HepG2 (cell line): Measurements from ENCODE around the gene KRTAP26-1. TPM values are rescaled to one million over a fixed set of nuclear protein-coding genes. Genes with fewer than 3 reads are reported as not detected.

Experiments
- ATAC-seq: fragments of 200-7000 bp; cut with Tn5 transposase; 3 replicates; pipeline ENCODE4 v1.9.1; 2020; ENCODE audit warnings: mild to moderate bottlenecking, moderate library complexity
- BruUV-seq: library from RNA; stranded (reverse); fragments of 400-500 nt; replicated peaks from 2 replicates; lab custom pipeline; 2021; lab: Mats Ljungman, UMichigan
- CTCF ChIA-PET: fragments of 300-600 bp; formaldehyde crosslinking; extraction: SDS; loops from one replicate; lab custom pipeline; 2021; ENCODE audit warnings: low total read pairs, inconsistent platforms, low intra/inter-chr PET ratio; lab: Yijun Ruan, JAX
- POLR2A ChIA-PET: fragments of 350-600 bp; sonication (Branson Sonifier 250); formaldehyde crosslinking; loops from one replicate; lab custom pipeline; 2020; ENCODE audit warnings: antibody characterized with exemption, inconsistent platforms; lab: Yijun Ruan, JAX
- DNase-seq: peaks from one replicate; pipeline ENCODE4 v3.0.0-alpha.2; 2015; ENCODE audit warnings: low spot score
- FAIRE-seq: peaks from 3 replicates; lab custom pipeline; 2011; peaks lifted over from hg19 to GRCh38; lab: Jason Lieb, UNC
- H2AFZ ChIP-seq: one replicate; pipeline ENCODE4 v1.6.1; 2011; ENCODE audit warnings: low read length, inconsistent platforms
- H3K27ac ChIP-seq: fragments of 300-600 bp; 3 replicates; pipeline ENCODE4 v1.8.0; 2011; ENCODE audit warnings: mixed run types, mild to moderate bottlenecking, mixed read lengths, low read length, inconsistent platforms; ENCODE audit not compliant: insufficient read depth; ENCODE audit errors: extremely low read length
- H3K27me3 ChIP-seq, 2 experiments: fragments of 200-600 bp in 1 of 2; 2 replicates in 1 of 2; 3 replicates in 1 of 2; pipeline versions ENCODE4 v1.6.0 to v1.8.0; 2011; ENCODE audit warnings: low read length in 2 of 2, mild to moderate bottlenecking in 2 of 2, moderate library complexity in 2 of 2, inconsistent platforms in 1 of 2; ENCODE audit not compliant: insufficient read depth in 2 of 2, control insufficient read depth in 1 of 2
- H3K36me3 ChIP-seq, 2 experiments: fragments of 200-600 bp in 1 of 2; replicated peaks in 1 of 2; 2 replicates in 1 of 2; 3 replicates in 1 of 2; pipeline versions ENCODE4 v1.5.1 to v1.8.0; 2011; ENCODE audit warnings: low read length in 2 of 2, inconsistent platforms in 1 of 2; ENCODE audit not compliant: insufficient read depth in 2 of 2, control insufficient read depth in 1 of 2
- H3K4me1 ChIP-seq: 2 replicates; pipeline ENCODE4 v1.5.1; 2012; ENCODE audit warnings: low read length, inconsistent platforms; ENCODE audit not compliant: insufficient read depth
- H3K4me2 ChIP-seq: 2 replicates; pipeline ENCODE4 v1.6.0; 2011; ENCODE audit warnings: low read depth, low read length, inconsistent platforms
- H3K4me3 ChIP-seq, 3 experiments: fragments of 200-600 bp in 1 of 3; sonication (generic), shearing (Covaris generic) in 1 of 3; replicated peaks in 1 of 3; 2 replicates each; pipeline ENCODE4 v1.5.1; 2011 to 2016; ENCODE audit warnings: low read length in 3 of 3, inconsistent platforms in 2 of 3, low read depth in 2 of 3, mild to moderate bottlenecking in 2 of 3, control low read depth in 1 of 3, mixed read lengths in 1 of 3; ENCODE audit not compliant: insufficient read depth in 1 of 3
- H3K79me2 ChIP-seq: one replicate; pipeline ENCODE4 v1.6.1; 2011; ENCODE audit warnings: low read length, inconsistent platforms; ENCODE audit not compliant: insufficient read depth
- H3K9ac ChIP-seq: 2 replicates; pipeline ENCODE4 v1.6.0; 2011; ENCODE audit warnings: mild to moderate bottlenecking, low read depth, low read length, inconsistent platforms; ENCODE audit not compliant: insufficient read depth
- H3K9me3 ChIP-seq: 2 replicates; pipeline ENCODE4 v1.5.1; 2012; ENCODE audit warnings: mild to moderate bottlenecking, low read length
- H4K20me1 ChIP-seq: 2 replicates; pipeline ENCODE4 v1.6.0; 2011; ENCODE audit warnings: inconsistent platforms, mild to moderate bottlenecking, low read length, moderate library complexity; ENCODE audit not compliant: insufficient read depth
- ATAD3A ChIP-seq: sonication (generic); formaldehyde crosslinking; IDR thresholded peaks from 2 replicates; pipeline ENCODE4 v1.4.0; 2020; ENCODE audit warnings: missing genetic modification reagents
- ATF5 ChIP-seq: sonication (generic); formaldehyde crosslinking; IDR thresholded peaks from 2 replicates; pipeline ENCODE4 v1.4.0; 2020; ENCODE audit warnings: mild to moderate bottlenecking, low read depth, missing genetic modification reagents
- ELF1 ChIP-seq: sonication (generic); formaldehyde crosslinking; IDR thresholded peaks from 2 replicates; pipeline ENCODE4 v1.4.0; 2020; ENCODE audit warnings: missing genetic modification reagents
- FIP1L1 ChIP-seq: fragments of 200-400 bp; formaldehyde crosslinking; IDR thresholded peaks from 2 replicates; pipeline ENCODE4 v1.6.1; 2018; ENCODE audit warnings: low read depth, mild to moderate bottlenecking, low read length, moderate library complexity, borderline replicate concordance; ENCODE audit not compliant: insufficient read depth
- HCFC1 ChIP-seq: fragments of 150-350 bp; IDR thresholded peaks from 2 replicates; pipeline ENCODE4 v1.6.1; 2014; ENCODE audit warnings: low read depth, low read length
- HHEX ChIP-seq: IDR thresholded peaks from 2 replicates; pipeline ENCODE4 v1.6.1; 2016; ENCODE audit warnings: control low read depth
- HNF1A ChIP-seq, 2 experiments: sonication (generic) in 1 of 2; formaldehyde crosslinking in 1 of 2; IDR thresholded peaks; 2 replicates each; pipeline versions ENCODE4 v1.4.0 to v1.6.1; 2016 to 2020; ENCODE audit warnings: borderline replicate concordance in 1 of 2, low read depth in 1 of 2, mild to moderate bottlenecking in 1 of 2, missing genetic modification reagents in 1 of 2
- HOXA7 ChIP-seq: sonication (generic); formaldehyde crosslinking; IDR thresholded peaks from 2 replicates; pipeline ENCODE4 v1.8.1; 2022; ENCODE audit warnings: mild to moderate bottlenecking, missing genetic modification reagents, moderate library complexity
- KDM6A ChIP-seq: IDR thresholded peaks from 2 replicates; pipeline ENCODE4 v1.6.1; 2016; ENCODE audit warnings: low read depth
- MAFF ChIP-seq: IDR thresholded peaks from 2 replicates; pipeline ENCODE4 v1.6.1; 2011; ENCODE audit warnings: low read depth, low read length, improper control_type of control experiment
- MYC ChIP-seq: sonication (generic); formaldehyde crosslinking; IDR thresholded peaks from 2 replicates; pipeline ENCODE4 v1.9.0; 2021; ENCODE audit warnings: missing genetic modification reagents, borderline replicate concordance
- NCOR1 ChIP-seq: fragments of 200-600 bp; sonication (generic); IDR thresholded peaks from 2 replicates; pipeline ENCODE4 v1.7.0; 2017; ENCODE audit warnings: antibody characterized with exemption, low read length, borderline replicate concordance
- PREB ChIP-seq: sonication (generic); formaldehyde crosslinking; IDR thresholded peaks from 2 replicates; pipeline ENCODE4 v1.4.0; 2020; ENCODE audit warnings: missing genetic modification reagents
- SIN3B ChIP-seq: fragments of 150-350 bp; IDR thresholded peaks from 2 replicates; pipeline ENCODE4 v1.6.1; 2014; ENCODE audit warnings: low read length
- ZNF234 ChIP-seq: sonication (generic); formaldehyde crosslinking; conservative IDR thresholded peaks from 2 replicates; pipeline ENCODE4 v1.5.1; 2020; ENCODE audit warnings: mild to moderate bottlenecking, missing genetic modification reagents
- ZNF256 ChIP-seq: sonication (generic); formaldehyde crosslinking; conservative IDR thresholded peaks from 2 replicates; pipeline ENCODE4 v1.4.0; 2020; ENCODE audit warnings: missing genetic modification reagents
- ZNF510 ChIP-seq: sonication (generic); formaldehyde crosslinking; IDR thresholded peaks from 2 replicates; pipeline ENCODE4 v1.4.0; 2020; ENCODE audit warnings: low read depth, mild to moderate bottlenecking, missing genetic modification reagents
- ZNF562 ChIP-seq: sonication (generic); formaldehyde crosslinking; IDR thresholded peaks from 2 replicates; pipeline ENCODE4 v1.8.0; 2022; ENCODE audit warnings: missing genetic modification reagents, borderline replicate concordance
- in situ Hi-C: cut with HindIII; loops from 2 replicates; pipeline ENCODE4 v1.10.0; 2017; ENCODE audit warnings: low pct_unique_long_range_greater_than_20kb; ENCODE audit not compliant: extremely low pct_ligation_motif_present
- intact Hi-C: fragments of 100-400 bp; cut with micrococcal nuclease; formaldehyde crosslinking; loops from one replicate; pipeline ENCODE4 v1.10.0; 2022; ENCODE audit not compliant: unreplicated experiment
- polyA plus RNA-seq, 8 experiments: library from polyadenylated mRNA; depleted of rRNA in 3 of 8; stranded (reverse) in 7 of 8; unstranded in 1 of 8; fragments of >200 nt; fragmentation: Illumina TruSeq in 4 of 8; extraction: Trizol in 4 of 8; gene quantifications; 2 replicates each; pipeline versions ENCODE4 v1.2.1 to v1.2.3, GENCODE V29; 2011 to 2016; ENCODE audit warnings: low read depth in 4 of 8, missing spikeins in 1 of 8, mixed read lengths in 1 of 8; ENCODE audit not compliant: insufficient read depth in 1 of 8
- total RNA-seq, 5 experiments: library from RNA; depleted of rRNA; stranded (reverse); fragments of >200 nt; fragmentation: Illumina TruSeq; extraction: Trizol; gene quantifications; 2 replicates each; pipeline ENCODE4 v1.2.3, GENCODE V29; 2016; ENCODE audit warnings: low read depth in 1 of 5

The KRTAP26-1 gene
- total and polyA plus RNA-seq, 2 of the 13 experiments (the other 11 are each of a cell fraction or from before 2014, with no cell fraction given) = not detected

GRCh38 chr21:30326390-30326789 lies 6.3 kb upstream of the KRTAP26-1 start:
- DNase-seq (no peak), ATAC-seq (no peak), FAIRE-seq (no peak)
- Histone ChIP-seq H3K27ac (no peak overlapping the region), H3K4me1 (no peaks in the 10 kb centered on the region), H4K20me1 (no peaks in the 10 kb centered on the region), H3K27me3 (no peaks in the 10 kb centered on the region), H3K79me2 (no peaks in the 10 kb centered on the region), H3K9ac (no peak overlapping the region), H3K9me3 (peaks cover 91% of the 10 kb centered on the region), H3K4me2 (no peak overlapping the region), H3K4me3 (no peak overlapping the region), H2AFZ (no peak overlapping the region), H3K36me3 (no peaks in the 10 kb centered on the region)
- CTCF ChIA-PET = no interaction called here
- POLR2A ChIA-PET = no interaction called here
- intact Hi-C loops = no loop called here
- in situ Hi-C loops = loop anchor here (25.0 kb wide), 1 partner anchor 761 kb away; no protein-coding TSS in a partner anchor
- TF ChIP-seq ZNF256 (no peak), KDM6A (no peak), HNF1A (IDR thresholded peaks at IDR 0.05; ENCODE audit: low read depth) (no peak), HNF1A (CRISPR knock-in tag; IDR thresholded peaks at IDR 0.05; ENCODE audit: borderline replicate concordance) (no peak), ZNF510 (CRISPR knock-in tag) (no peak), HHEX (no peak), HCFC1 (no peak), ELF1 (CRISPR knock-in tag) (no peak), MYC (CRISPR knock-in tag) (no peak), ZNF234 (CRISPR knock-in tag) (no peak), PREB (CRISPR knock-in tag) (no peak), MAFF (no peak), HOXA7 (CRISPR knock-in tag) (no peak), ZNF562 (CRISPR knock-in tag) (no peak), FIP1L1 (no peak), NCOR1 (no peak), SIN3B (no peak), ATAD3A (no peak), ATF5 (CRISPR knock-in tag) (no peak)
- BruUV-seq = no TSS peak
